Adrenal gland (tissue), 12 donors: ENCODE data around the gene CHST8. TPM values are rescaled to one million over a fixed set of nuclear protein-coding genes. Genes with fewer than 3 reads are reported as not detected.

Source experiments
- DNase-seq, 7 donors: peaks; one replicate each; pipeline ENCODE4 v3.0.0-alpha.2; 2019 to 2020
- H3K27ac ChIP-seq, 5 donors: fragments of 200-600 bp; sonication (generic) in 4 of 5; 1 replicate in 3 of 5; 2 replicates in 2 of 5; pipeline versions ENCODE4 v1.5.1 to v1.8.0; 2016 to 2020; ENCODE audit warnings: mild to moderate bottlenecking in 1 of 5
- H3K27me3 ChIP-seq: fragments of 200-600 bp; 2 replicates; pipeline ENCODE4 v1.8.0; 2021
- H3K36me3 ChIP-seq, 2 donors: fragments of 200-600 bp; replicated peaks in 1 of 2; 1 replicate in 1 of 2; 2 replicates in 1 of 2; pipeline versions ENCODE4 v1.5.1 to v1.8.0; 2018 to 2022
- H3K4me1 ChIP-seq, 2 donors: fragments of 200-600 bp; replicated peaks in 1 of 2; 1 replicate in 1 of 2; 2 replicates in 1 of 2; pipeline versions ENCODE4 v1.5.1 to v1.8.0; 2018 to 2021
- H3K4me3 ChIP-seq, 4 donors: fragments of 200-600 bp; sonication (generic) in 3 of 4; one replicate each; pipeline ENCODE4 v1.5.1; 2016 to 2018
- H3K9me3 ChIP-seq, 3 donors: fragments of 200-600 bp; sonication (generic) in 1 of 3; replicated peaks in 1 of 3; 1 replicate in 2 of 3; 2 replicates in 1 of 3; pipeline versions ENCODE4 v1.5.1 to v1.8.0; 2016 to 2021
- CTCF ChIP-seq, 6 experiments: fragments of 450-650 bp in 4 of 6; fragments of 200-600 bp in 2 of 6; sonication (generic) in 1 of 6; IDR thresholded peaks; 1 replicate in 5 of 6; 2 replicates in 1 of 6; pipeline versions ENCODE4 v1.5.1 to v1.8.0; 2016 to 2021; ENCODE audit warnings: antibody characterized with exemption in 6 of 6, mild to moderate bottlenecking in 2 of 6, moderate library complexity in 1 of 6
- POLR2A ChIP-seq, 2 donors: fragments of 450-650 bp; IDR thresholded peaks; one replicate each; pipeline ENCODE4 v1.6.1; 2017; ENCODE audit warnings: antibody characterized with exemption in 2 of 2, mild to moderate bottlenecking in 2 of 2, moderate library complexity in 1 of 2
- WGBS, 4 donors: extraction: QIAGEN DNeasy Blood & Tissue Kit in 2 of 4; methylation state at CpG; one replicate each; pipeline versions ENCODE4 v1.1.5 to v1.1.7; 2013 to 2017; 5-methylcytosine and 5-hydroxymethylcytosine counted together
- intact Hi-C, 2 donors: fragments of 100-400 bp; cut with DNase I; formaldehyde crosslinking; loops; one replicate each; pipeline versions ENCODE4 v1.14.1 to v1.15.0; 2022 to 2023
- polyA plus RNA-seq, 3 donors: library from polyadenylated mRNA; stranded (reverse); fragments of 200-250 nt in 2 of 3; fragments of 350-450 nt in 1 of 3; fragmentation: Illumina TruSeq in 1 of 3; extraction: RNeasy Lipid Tissue Mini Kit (QIAGEN cat#74804) in 1 of 3; gene quantifications; one replicate each; pipeline ENCODE4 v1.2.3, GENCODE V29; 2013 to 2014
- total RNA-seq, 9 donors: library from RNA; depleted of rRNA in 4 of 9; stranded (reverse); fragments of >200 nt in 4 of 9; fragments of 120-200 nt in 1 of 9; fragmentation: NEBNext Ultra II Directional in 1 of 9; extraction: Animal tissue kit (Norgen Biotek cat#: 25700) in 1 of 9; gene quantifications; one replicate each; pipeline versions ENCODE4 v1.1.0 to v1.2.4, GENCODE V29; 2013 to 2023
- donor health status: healthy with polysubstance abuse.
- donor health status: Bipolar disorder and iron deficiency.
- donor health status: DM: yes; HTN: yes; CAD: no.
- donor health status: DM: no; HTN: no; CAD: no.
- donor health status: DM: no; HTN: no; CAD: no.
- donor health status: DM: yes; HTN: yes; CAD: no.

Gene CHST8
- total and polyA plus RNA-seq, 12 donors, result 0.06 to 1.9 (median 0.61) TPM; not detected in 4

- Histone ChIP-seq H3K27me3 (peaks cover 26% of the 10 kb centered on the region), H3K4me1 (no peaks in the 10 kb centered on the region), H3K27ac (peak overlapping the region in 2 of 5 donors; percentile 90), H3K9me3 (no peaks in the 10 kb centered on the region), H3K4me3 (peak overlapping the region in 2 of 4 donors; percentile 30 to 57), H3K36me3 (no peaks in the 10 kb centered on the region)
- intact Hi-C loops, result no loop called here
- WGBS, 4 donors, result 7 to 14% (median 9%) methylated on average over 23 to 61 of the region's 61 CpGs
- peak in 2 of 7 donors; percentile 35 to 47 for DNase-seq
- TF ChIP-seq POLR2A (IDR thresholded peaks at IDR 0.05) (no peak), CTCF (IDR thresholded peaks at IDR 0.05) (no peak)
Measured at GRCh38 chr19:33797802-33798671, 176.3 kb downstream of the CHST8 start.

- TF ChIP-seq CTCF (IDR thresholded peaks at IDR 0.05), result no peak
- no peak for TF ChIP-seq POLR2A (IDR thresholded peaks at IDR 0.05)
- Histone ChIP-seq H3K4me1 (no peaks in the 10 kb centered on the region), H3K36me3 (no peaks in the 10 kb centered on the region), H3K27ac (peak overlapping the region in 2 of 5 donors; percentile 90), H3K9me3 (no peaks in the 10 kb centered on the region), H3K4me3 (peak overlapping the region in 1 of 4 donors; percentile 57), H3K27me3 (peaks cover 26% of the 10 kb centered on the region)
- intact Hi-C loops, result no loop called here
- no peak for DNase-seq
- WGBS, 4 donors, result 45 to 68% (median 48%) methylated on average over 12 of the region's 12 CpGs
Measured at GRCh38 chr19:33798681-33799111, 176.9 kb downstream of the CHST8 start.

GRCh38 chr19:33799476-33799875, 177.7 kb downstream of the CHST8 start:
- TF ChIP-seq POLR2A (IDR thresholded peaks at IDR 0.05) (no peak), CTCF (IDR thresholded peaks at IDR 0.05) (no peak)
- Histone ChIP-seq H3K4me1 (no peaks in the 10 kb centered on the region), H3K9me3 (no peaks in the 10 kb centered on the region), H3K36me3 (no peaks in the 10 kb centered on the region), H3K4me3 (no peak overlapping the region), H3K27me3 (peaks cover 22% of the 10 kb centered on the region), H3K27ac (no peak overlapping the region)
- no peak for DNase-seq
- intact Hi-C loops, result no loop called here
- 68 to 74% (median 70%) methylated on average over 4 to 5 of the region's 5 CpGs for WGBS, 4 donors

GRCh38 chr19:33800012-33800680, 178.4 kb downstream of the CHST8 start:
- intact Hi-C loops, result no loop called here
- H3K9me3 ChIP-seq, result no peaks in the 10 kb centered on the region
- no peaks in the 10 kb centered on the region for H3K4me1 ChIP-seq
- TF ChIP-seq POLR2A (IDR thresholded peaks at IDR 0.05), result no peak
- no peak for TF ChIP-seq CTCF (IDR thresholded peaks at IDR 0.05)
- H3K4me3 ChIP-seq, result no peak overlapping the region
- no peaks in the 10 kb centered on the region for H3K36me3 ChIP-seq
- H3K27ac ChIP-seq, result no peak overlapping the region
- 81 to 88% (median 85%) methylated on average over 16 of the region's 16 CpGs for WGBS, 4 donors
- H3K27me3 ChIP-seq, result peaks cover 16% of the 10 kb centered on the region
- DNase-seq, result no peak
